Keratinocyte (primary cell): ENCODE data around the gene ABI1.

Source experiments
- EZH2 ChIP-seq: IDR thresholded peaks from one replicate; pipeline ENCODE4 v1.6.1; 2012; ENCODE audit warnings: inconsistent platforms, mild to moderate bottlenecking, low read length, moderate library complexity
- TF ChIP-seq, protein P1 (sequence below), 3 experiments: IDR thresholded peaks in 1 of 3; conservative IDR thresholded peaks in 1 of 3; optimal IDR thresholded peaks in 1 of 3; 2 replicates in 2 of 3; 3 replicates in 1 of 3; pipeline versions ENCODE3 to v1.5.1; 2011; ENCODE audit warnings: low read length in 3 of 3, mild to moderate bottlenecking in 3 of 3, moderate library complexity in 2 of 3, control low read depth in 1 of 3, inconsistent platforms in 1 of 3; ENCODE audit not compliant: insufficient read depth in 2 of 3; ENCODE audit errors: extremely low read depth in 1 of 3

DNA sequence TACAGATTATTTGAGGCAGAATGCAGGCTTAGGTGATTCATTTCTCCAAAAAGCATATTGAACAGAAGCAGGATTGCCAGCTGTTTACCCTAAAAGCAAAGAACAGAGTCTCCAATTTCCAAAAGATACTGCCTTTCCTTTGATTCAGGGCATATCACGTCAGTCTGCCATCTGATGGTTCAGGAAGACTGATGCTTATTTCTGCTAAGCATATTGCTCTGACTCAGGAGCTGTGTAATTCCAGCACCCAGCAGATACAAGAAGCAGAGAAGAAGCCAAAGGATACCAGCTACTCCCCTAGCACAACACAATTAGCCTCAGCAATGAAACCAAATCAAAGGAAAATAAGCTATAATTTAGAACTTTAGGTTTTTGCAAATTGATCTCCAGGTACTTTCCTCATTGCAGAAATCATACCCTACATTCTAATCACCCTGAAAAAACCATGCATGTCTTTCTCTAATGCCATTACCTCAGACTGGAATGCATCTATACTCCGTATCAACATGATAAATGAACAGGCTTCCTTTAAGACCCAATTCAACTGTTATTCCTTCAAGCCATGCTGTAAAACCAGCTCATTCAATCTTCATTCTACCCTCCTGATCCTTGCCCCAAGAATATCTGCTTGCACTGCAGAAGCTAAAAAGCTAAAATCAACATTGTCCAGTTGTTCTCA, 55.1 kb downstream of the ABI1 start:
- TF ChIP-seq, protein P1, sequence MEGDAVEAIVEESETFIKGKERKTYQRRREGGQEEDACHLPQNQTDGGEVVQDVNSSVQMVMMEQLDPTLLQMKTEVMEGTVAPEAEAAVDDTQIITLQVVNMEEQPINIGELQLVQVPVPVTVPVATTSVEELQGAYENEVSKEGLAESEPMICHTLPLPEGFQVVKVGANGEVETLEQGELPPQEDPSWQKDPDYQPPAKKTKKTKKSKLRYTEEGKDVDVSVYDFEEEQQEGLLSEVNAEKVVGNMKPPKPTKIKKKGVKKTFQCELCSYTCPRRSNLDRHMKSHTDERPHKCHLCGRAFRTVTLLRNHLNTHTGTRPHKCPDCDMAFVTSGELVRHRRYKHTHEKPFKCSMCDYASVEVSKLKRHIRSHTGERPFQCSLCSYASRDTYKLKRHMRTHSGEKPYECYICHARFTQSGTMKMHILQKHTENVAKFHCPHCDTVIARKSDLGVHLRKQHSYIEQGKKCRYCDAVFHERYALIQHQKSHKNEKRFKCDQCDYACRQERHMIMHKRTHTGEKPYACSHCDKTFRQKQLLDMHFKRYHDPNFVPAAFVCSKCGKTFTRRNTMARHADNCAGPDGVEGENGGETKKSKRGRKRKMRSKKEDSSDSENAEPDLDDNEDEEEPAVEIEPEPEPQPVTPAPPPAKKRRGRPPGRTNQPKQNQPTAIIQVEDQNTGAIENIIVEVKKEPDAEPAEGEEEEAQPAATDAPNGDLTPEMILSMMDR (optimal IDR thresholded peaks at IDR 0.05 in 1 of 3, IDR thresholded peaks at IDR 0.05 in 1 of 3, conservative IDR thresholded peaks at IDR 0.05 in 1 of 3; ENCODE audit: extremely low read depth in 1 of 3, insufficient read depth in 2 of 3, low read length in 3 of 3): no peak
- TF ChIP-seq EZH2: no peak
